HCT116 (cell line): Measurements from ENCODE around the gene ABHD2. TPM values are rescaled to one million over a fixed set of nuclear protein-coding genes. Genes with fewer than 3 reads are reported as not detected.

Experiments used
- ATAC-seq: fragments of 200-7000 bp; cut with Tn5 transposase; 2 replicates; pipeline ENCODE4 v1.9.1; 2020; ENCODE audit warnings: mild to moderate bottlenecking, moderate library complexity
- BruUV-seq: library from RNA; stranded (reverse); fragments of 400-500 nt; replicated peaks from 2 replicates; lab custom pipeline; 2021; lab: Mats Ljungman, UMichigan
- CTCF ChIA-PET: fragments of 300-600 bp; sonication (Branson Sonifier 250); formaldehyde crosslinking; loops from one replicate; lab custom pipeline; 2021; ENCODE audit warnings: antibody characterized with exemption; lab: Charles Lee
- POLR2A ChIA-PET: fragments of 300-600, 350-600 bp; sonication (Branson Sonifier 250); formaldehyde crosslinking; loops from one replicate; lab custom pipeline; 2021; ENCODE audit warnings: antibody characterized with exemption; lab: Charles Lee
- RAD21 ChIA-PET, 2 experiments: fragments of 300-600 bp; sonication (Branson Sonifier 250); formaldehyde crosslinking; loops; one replicate each; lab custom pipeline; 2023; ENCODE audit warnings: low total read pairs in 2 of 2; ENCODE audit not compliant: uncharacterized antibody in 2 of 2, unreplicated experiment in 2 of 2, low non-redundant PET in 1 of 2; lab: Charles Lee
- DNase-seq: peaks from one replicate; pipeline ENCODE4 v3.0.0-alpha.2; 2010; ENCODE audit warnings: low read depth, low spot score
- H2AFZ ChIP-seq: fragments of 200-600 bp; shearing (Covaris generic), sonication (generic); 2 replicates; pipeline ENCODE4 v1.6.1; 2017; ENCODE audit warnings: low read depth, mixed run types, mixed read lengths, antibody characterized with exemption, low read length; ENCODE audit not compliant: poor library complexity, severe bottlenecking
- H3K27ac ChIP-seq: 2 replicates; pipeline ENCODE4 v1.5.1; 2012; ENCODE audit warnings: low read depth, low read length
- H3K27me3 ChIP-seq: fragments of 200-600 bp; sonication (generic); 2 replicates; pipeline ENCODE4 v1.6.1; 2016; ENCODE audit warnings: mixed run types, low read length, mixed read lengths; ENCODE audit not compliant: insufficient read depth
- H3K36me3 ChIP-seq, 2 experiments: fragments of 200-500 bp in 1 of 2; fragments of 200-600 bp in 1 of 2; sonication (Bioruptor generic) in 1 of 2; sonication (generic) in 1 of 2; 2 replicates each; pipeline versions ENCODE4 v1.5.1 to v1.6.1; 2014 to 2016; ENCODE audit warnings: low read length in 2 of 2, inconsistent platforms in 1 of 2, mixed read lengths in 1 of 2, mixed run types in 1 of 2; ENCODE audit not compliant: insufficient read depth in 2 of 2, control insufficient read depth in 1 of 2
- H3K4me1 ChIP-seq, 2 experiments: fragments of 200-600 bp in 1 of 2; sonication (generic) in 1 of 2; 2 replicates each; pipeline versions ENCODE4 v1.5.1 to v1.6.1; 2012 to 2017; ENCODE audit warnings: low read length in 2 of 2, inconsistent platforms in 1 of 2, mild to moderate bottlenecking in 1 of 2, mixed read lengths in 1 of 2, mixed run types in 1 of 2, moderate library complexity in 1 of 2; ENCODE audit not compliant: insufficient read depth in 2 of 2, control insufficient read depth in 1 of 2
- H3K4me2 ChIP-seq: fragments of 200-600 bp; sonication (generic); 2 replicates; pipeline ENCODE4 v1.6.1; 2017; ENCODE audit warnings: mixed run types, low read length, mixed read lengths
- H3K4me3 ChIP-seq, 2 experiments: fragments of 200-600 bp in 1 of 2; sonication (generic) in 1 of 2; replicated peaks in 1 of 2; 2 replicates each; pipeline ENCODE4 v1.5.1; 2011 to 2016; ENCODE audit warnings: low read length in 2 of 2, control low read depth in 1 of 2, low read depth in 1 of 2, mild to moderate bottlenecking in 1 of 2, mixed read lengths in 1 of 2, mixed run types in 1 of 2
- H3K79me2 ChIP-seq: fragments of 200-600 bp; sonication (generic); 2 replicates; pipeline ENCODE4 v1.6.1; 2017; ENCODE audit warnings: mild to moderate bottlenecking, mixed run types, low read length, moderate library complexity, mixed read lengths; ENCODE audit not compliant: insufficient read depth
- H3K9ac ChIP-seq: fragments of 200-600 bp; sonication (generic); 2 replicates; pipeline ENCODE4 v1.6.1; 2016; ENCODE audit warnings: low read length, mixed read lengths
- H3K9me2 ChIP-seq: fragments of 200-600 bp; sonication (generic), shearing (Covaris generic); 2 replicates; pipeline ENCODE4 v1.6.1; 2017; ENCODE audit warnings: mixed run types, mild to moderate bottlenecking, moderate library complexity; ENCODE audit not compliant: insufficient read depth
- H3K9me3 ChIP-seq, 2 experiments: fragments of 200-500 bp in 1 of 2; fragments of 200-600 bp in 1 of 2; sonication (Bioruptor generic) in 1 of 2; sonication (generic) in 1 of 2; 2 replicates each; pipeline ENCODE4 v1.6.1; 2014 to 2017; ENCODE audit warnings: low read length in 2 of 2, mixed read lengths in 2 of 2, inconsistent platforms in 1 of 2, low read depth in 1 of 2, mild to moderate bottlenecking in 1 of 2, mixed run types in 1 of 2, moderate library complexity in 1 of 2; ENCODE audit not compliant: control insufficient read depth in 1 of 2, insufficient read depth in 1 of 2
- H4K20me1 ChIP-seq: fragments of 200-600 bp; sonication (generic), shearing (Covaris generic); 2 replicates; pipeline ENCODE4 v1.6.1; 2017; ENCODE audit warnings: mixed run types, mild to moderate bottlenecking, moderate library complexity; ENCODE audit not compliant: insufficient read depth
- ATF3 ChIP-seq: IDR thresholded peaks from 2 replicates; pipeline ENCODE4 v1.6.1; 2012
- EZH2phosphoT487 ChIP-seq: fragments of 200-600 bp; IDR thresholded peaks from 2 replicates; pipeline ENCODE4 v1.6.1; 2018; ENCODE audit warnings: antibody characterized with exemption, borderline replicate concordance
- MAX ChIP-seq: IDR thresholded peaks from 2 replicates; pipeline ENCODE4 v1.6.1; 2012
- POLR2AphosphoS5 ChIP-seq: IDR thresholded peaks from 2 replicates; pipeline ENCODE4 v1.6.1; 2011; ENCODE audit warnings: mild to moderate bottlenecking, low read depth, low read length, moderate library complexity
- intact Hi-C: fragments of 100-400 bp; cut with micrococcal nuclease; formaldehyde crosslinking; loops from 2 replicates; pipeline ENCODE4 v1.10.0; 2022
- total RNA-seq: library from RNA; stranded (reverse); gene quantifications from one replicate; pipeline ENCODE4 v1.2.1, GENCODE V29; 2021; ENCODE audit not compliant: unreplicated experiment

ABHD2 gene
- total RNA-seq, 1 experiment from 2014 or later = 40.8 TPM

DNA sequence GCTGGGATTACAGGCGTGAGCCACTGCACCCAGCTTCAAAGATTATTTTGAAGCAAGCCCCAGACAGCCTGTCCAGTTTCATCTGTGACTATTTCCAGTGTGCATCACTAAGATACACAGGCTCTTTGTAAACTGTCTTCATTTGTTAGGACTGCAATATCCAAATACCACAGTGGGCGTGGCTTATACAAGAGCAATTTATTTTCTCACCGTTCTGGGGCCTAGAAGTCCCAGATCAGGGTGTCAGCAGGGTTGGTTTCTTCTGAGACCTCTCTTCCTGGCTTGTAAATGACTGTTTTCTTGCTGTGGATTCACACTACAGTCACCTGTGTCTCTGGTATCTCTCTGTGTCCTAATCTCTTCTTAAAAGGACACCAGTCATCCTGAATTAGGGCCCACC lies 73.4 kb downstream of the ABHD2 start:
- no peaks in the 10 kb centered on the region for H4K20me1 ChIP-seq
- H3K79me2 ChIP-seq = no peaks in the 10 kb centered on the region
- no peaks in the 10 kb centered on the region for H3K9me3 ChIP-seq
- no peaks in the 10 kb centered on the region for H3K27me3 ChIP-seq
- BruUV-seq = no TSS peak
- H3K36me3 ChIP-seq = no peaks in the 10 kb centered on the region
- H3K4me3 ChIP-seq = no peak overlapping the region
- POLR2A ChIA-PET = no interaction called here
- no peaks in the 10 kb centered on the region for H3K9me2 ChIP-seq
- no peak overlapping the region for H3K27ac ChIP-seq
- no peak overlapping the region for H3K4me2 ChIP-seq
- TF ChIP-seq ATF3 (no peak), MAX (no peak), POLR2AphosphoS5 (no peak)
- TF ChIP-seq, all 23 proteins: peak for 0
- ATAC-seq (no peak), DNase-seq (no peak)
- Histone ChIP-seq H2AFZ (no peak overlapping the region), H3K4me1 (peaks cover 5 to 13% of the 10 kb centered on the region in 2 experiments; a peak in 3 of 4 replicates), H3K9ac (no peak overlapping the region)
- ChIA-PET RAD21 (no interaction called here), CTCF (interaction anchor here (3.3 kb wide), 1 partner anchor 10 kb away, joined by 14 read pairs; no protein-coding TSS in a partner anchor)
- intact Hi-C loops = no loop called here

DNA sequence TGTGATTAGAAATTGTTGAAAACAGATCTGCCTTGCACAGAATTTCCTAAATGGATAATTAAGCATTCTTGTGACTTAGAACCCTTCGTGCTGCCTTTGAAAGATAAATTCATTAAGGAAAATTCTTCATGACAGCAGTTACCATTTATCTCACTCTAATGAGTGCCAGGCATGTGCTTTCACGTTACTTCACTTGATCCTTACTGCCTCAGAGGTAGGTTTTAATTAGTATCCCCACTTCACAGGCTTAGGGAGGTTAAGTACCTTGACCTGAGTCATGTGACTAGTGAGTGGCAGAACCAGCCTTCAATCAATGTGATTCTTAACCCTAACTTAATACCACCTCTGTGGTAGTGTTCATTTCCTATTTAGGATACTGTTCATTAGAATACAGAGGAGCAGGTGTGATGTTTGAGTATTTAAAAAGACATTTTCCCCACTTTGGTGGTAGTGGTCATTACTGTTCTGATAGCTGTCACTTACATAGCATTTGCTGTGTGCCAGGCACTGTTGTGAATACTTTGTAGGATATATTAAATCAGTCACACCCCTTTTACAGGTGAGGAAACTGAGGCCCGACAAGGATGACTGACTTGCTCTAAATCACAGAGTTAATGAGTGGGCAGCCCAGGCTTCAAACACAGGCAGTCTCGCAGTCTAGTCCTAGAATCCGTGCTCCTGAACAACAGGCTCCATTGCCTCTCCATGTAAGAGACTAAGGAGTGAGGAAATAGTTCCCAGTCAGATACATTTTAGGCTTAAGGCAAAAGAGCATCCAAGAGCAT lies 75.2 kb downstream of the ABHD2 start:
- ATAC-seq = no peak
- no peak for TF ChIP-seq POLR2AphosphoS5
- TF ChIP-seq EZH2phosphoT487 = no peak
- Histone ChIP-seq H3K9me2 (no peaks in the 10 kb centered on the region), H3K27ac (no peak overlapping the region), H2AFZ (no peak overlapping the region), H3K4me2 (no peak overlapping the region), H3K79me2 (no peaks in the 10 kb centered on the region), H3K9me3 (no peaks in the 10 kb centered on the region), H3K4me3 (no peak overlapping the region), H3K9ac (no peak overlapping the region), H3K36me3 (no peaks in the 10 kb centered on the region), H4K20me1 (no peaks in the 10 kb centered on the region), H3K27me3 (no peaks in the 10 kb centered on the region), H3K4me1 (peaks cover 21 to 31% of the 10 kb centered on the region in 2 experiments)
- BruUV-seq = no TSS peak
- CTCF ChIA-PET = no interaction called here
- POLR2A ChIA-PET = no interaction called here
- DNase-seq = no peak
- intact Hi-C loops = no loop called here
- RAD21 ChIA-PET = no interaction called here
